ENCODE results near the gene GCAT. TPM values are rescaled to one million over a fixed set of nuclear protein-coding genes. Genes with fewer than 3 reads are reported as not detected.

The GCAT gene
- total and polyA plus RNA-seq, 2 of the 4 experiments (the other 2 are of a cell fraction): 20.6 to 32.3 TPM

- peak within 1 kb of the TSS; percentile 81 for H3K27ac ChIP-seq (ENCODE audit: insufficient read depth, low read length)
- no peaks in the 10 kb centered on the region for H3K9me3 ChIP-seq (ENCODE audit: control insufficient read depth, insufficient read depth, low read length)
- peak within 1 kb of the TSS; percentile 77 for H2BK5ac ChIP-seq (ENCODE audit: low read depth, low read length, poor library complexity, severe bottlenecking)
- dilution Hi-C loops (cut with HindIII; ENCODE audit: low sequenced_read_pairs, unreplicated experiment) (no loop called here), in situ Hi-C loops (cut with MboI; ENCODE audit: low sequenced_read_pairs) (no loop called here), intact Hi-C loops (cut with micrococcal nuclease) (loop anchor here (2.0 kb wide), 1 partner anchor 14 kb away; no protein-coding TSS in a partner anchor)
- H4K91ac ChIP-seq (ENCODE audit: insufficient read depth, low read depth, low read length): peak within 1 kb of the TSS; percentile 60
- peak within 1 kb of the TSS; percentile 96 for H2AK9ac ChIP-seq (replicated peaks; ENCODE audit: low read depth, low read length, poor library complexity)
- H2AK5ac ChIP-seq (ENCODE audit: low read depth, low read length): peak within 1 kb of the TSS; percentile 73
- no TSS peak for BruUV-seq (replicated peaks)
- peak within 1 kb of the TSS; percentile 89 for H3K9ac ChIP-seq (ENCODE audit: low read depth, low read length)
- peak within 1 kb of the TSS; percentile 94 for H2AFZ ChIP-seq (replicated peaks; ENCODE audit: low read length, poor library complexity)
- H2BK120ac ChIP-seq (ENCODE audit: low read depth, low read length): no peak within 1 kb of the TSS
- DNase-seq: peak; percentile 84
- peak within 1 kb of the TSS; percentile 86 to 95 for H4K8ac ChIP-seq (ENCODE audit: low read depth in 2 of 2, low read length in 2 of 2)
- H3K56ac ChIP-seq (ENCODE audit: extremely low read depth, insufficient read depth, low read length): peak within 1 kb of the TSS; percentile 76
- peak within 1 kb of the TSS; percentile 98 for H3K4me2 ChIP-seq (ENCODE audit: low read depth, low read length)
- ChIA-PET CTCF (interaction anchor here (0.6 kb wide), 1 partner anchor 10 kb away, joined by 3 read pairs; no protein-coding TSS in a partner anchor), POLR2A (ENCODE audit: unreplicated experiment) (no interaction called here)
- peak; percentile 86 for ATAC-seq (ENCODE audit: low read depth)
- TF ChIP-seq CEBPB (IDR thresholded peaks at IDR 0.05; ENCODE audit: low read depth, low read length) (no peak), MXI1 (IDR thresholded peaks at IDR 0.05; ENCODE audit: borderline replicate concordance, low read depth, low read length) (peak; percentile 64; the same call in 1 of the 2 replicates), CHD1 (IDR thresholded peaks at IDR 0.05; ENCODE audit: low read depth, low read length) (0 out of 2 replicates have a peak, but pooled peaks have one; percentile 49), RCOR1 (IDR thresholded peaks at IDR 0.05; ENCODE audit: insufficient replicate concordance, low read length) (no peak), POLR2A (IDR thresholded peaks at IDR 0.05; ENCODE audit: low read depth, low read length) (peak; percentile 90), NFE2L2 (IDR thresholded peaks at IDR 0.05; ENCODE audit: low read depth, low read length) (0 out of 2 replicates have a peak, but pooled peaks have one; percentile 3), MAZ (IDR thresholded peaks at IDR 0.05; ENCODE audit: borderline replicate concordance, low read depth, low read length) (peak; percentile 37; the same call in 1 of the 2 replicates), BHLHE40 (IDR thresholded peaks at IDR 0.05; ENCODE audit: low read depth, low read length) (no peak), SMC3 (IDR thresholded peaks at IDR 0.05; ENCODE audit: low read depth, low read length) (no peak)
- peak within 1 kb of the TSS; percentile 1; the same call in 1 of the 2 replicates for H3K18ac ChIP-seq (ENCODE audit: low read depth, low read length)
- peak within 1 kb of the TSS; percentile 74 for H3K4ac ChIP-seq (ENCODE audit: low read depth, low read length)
- peak within 1 kb of the TSS; percentile 80 for H3K4me3 ChIP-seq (ENCODE audit: insufficient read depth, low read depth, low read length)
- 0% methylated on average over 27 of the region's 49 CpGs; no CpG with 5 or more reads in 1 of the 2 experiments for WGBS, 2 experiments (ENCODE audit: extremely low coverage in 2 of 2, insufficient read length in 1 of 2)
- H2BK20ac ChIP-seq (ENCODE audit: low read depth, low read length): no peak within 1 kb of the TSS
- H2BK15ac ChIP-seq (ENCODE audit: low read depth, low read length): no peak within 1 kb of the TSS
- peaks cover 26 to 50% of the 10 kb centered on the region in 2 experiments for H3K79me1 ChIP-seq (ENCODE audit: low read depth in 1 of 2, low read length in 2 of 2)
- peaks cover 2% of the 10 kb centered on the region; the same call in 1 of the 2 replicates for H3K4me1 ChIP-seq (ENCODE audit: control insufficient read depth, insufficient read depth, low read length)
- peak within 1 kb of the TSS; percentile 62 for H4K5ac ChIP-seq (ENCODE audit: low read depth, low read length)
- H3K14ac ChIP-seq (replicated peaks; ENCODE audit: low read depth, low read length): peak within 1 kb of the TSS; percentile 54
- peak within 1 kb of the TSS; percentile 62 for H3K23ac ChIP-seq (ENCODE audit: low read depth, low read length)
- H3K27me3 ChIP-seq (ENCODE audit: control insufficient read depth, insufficient read depth, low read length): no peaks in the 10 kb centered on the region
- H4K20me1 ChIP-seq (ENCODE audit: insufficient read depth, low read length): peaks cover 11% of the 10 kb centered on the region
- H3K36me3 ChIP-seq (ENCODE audit: control insufficient read depth, insufficient read depth, low read length): peaks cover 16% of the 10 kb centered on the region
- no peaks in the 10 kb centered on the region for H3K9me1 ChIP-seq (ENCODE audit: insufficient read depth, low read length)
Measured at GRCh38 chr22:37849089-37849751, 41.5 kb downstream of the GCAT start, which contains the start of gene EIF3L. Gene EIF3L, plus strand, starts transcription at chr22:37849419. Its CDS starts 31 bp downstream, at chr22:37849450.

Data from IMR-90 (cell line).